ENCODE measurements around the gene TOP2A. TPM values are rescaled to one million over a fixed set of nuclear protein-coding genes. Genes with fewer than 3 reads are reported as not detected.

Gene TOP2A, protein sequence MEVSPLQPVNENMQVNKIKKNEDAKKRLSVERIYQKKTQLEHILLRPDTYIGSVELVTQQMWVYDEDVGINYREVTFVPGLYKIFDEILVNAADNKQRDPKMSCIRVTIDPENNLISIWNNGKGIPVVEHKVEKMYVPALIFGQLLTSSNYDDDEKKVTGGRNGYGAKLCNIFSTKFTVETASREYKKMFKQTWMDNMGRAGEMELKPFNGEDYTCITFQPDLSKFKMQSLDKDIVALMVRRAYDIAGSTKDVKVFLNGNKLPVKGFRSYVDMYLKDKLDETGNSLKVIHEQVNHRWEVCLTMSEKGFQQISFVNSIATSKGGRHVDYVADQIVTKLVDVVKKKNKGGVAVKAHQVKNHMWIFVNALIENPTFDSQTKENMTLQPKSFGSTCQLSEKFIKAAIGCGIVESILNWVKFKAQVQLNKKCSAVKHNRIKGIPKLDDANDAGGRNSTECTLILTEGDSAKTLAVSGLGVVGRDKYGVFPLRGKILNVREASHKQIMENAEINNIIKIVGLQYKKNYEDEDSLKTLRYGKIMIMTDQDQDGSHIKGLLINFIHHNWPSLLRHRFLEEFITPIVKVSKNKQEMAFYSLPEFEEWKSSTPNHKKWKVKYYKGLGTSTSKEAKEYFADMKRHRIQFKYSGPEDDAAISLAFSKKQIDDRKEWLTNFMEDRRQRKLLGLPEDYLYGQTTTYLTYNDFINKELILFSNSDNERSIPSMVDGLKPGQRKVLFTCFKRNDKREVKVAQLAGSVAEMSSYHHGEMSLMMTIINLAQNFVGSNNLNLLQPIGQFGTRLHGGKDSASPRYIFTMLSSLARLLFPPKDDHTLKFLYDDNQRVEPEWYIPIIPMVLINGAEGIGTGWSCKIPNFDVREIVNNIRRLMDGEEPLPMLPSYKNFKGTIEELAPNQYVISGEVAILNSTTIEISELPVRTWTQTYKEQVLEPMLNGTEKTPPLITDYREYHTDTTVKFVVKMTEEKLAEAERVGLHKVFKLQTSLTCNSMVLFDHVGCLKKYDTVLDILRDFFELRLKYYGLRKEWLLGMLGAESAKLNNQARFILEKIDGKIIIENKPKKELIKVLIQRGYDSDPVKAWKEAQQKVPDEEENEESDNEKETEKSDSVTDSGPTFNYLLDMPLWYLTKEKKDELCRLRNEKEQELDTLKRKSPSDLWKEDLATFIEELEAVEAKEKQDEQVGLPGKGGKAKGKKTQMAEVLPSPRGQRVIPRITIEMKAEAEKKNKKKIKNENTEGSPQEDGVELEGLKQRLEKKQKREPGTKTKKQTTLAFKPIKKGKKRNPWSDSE (N-terminal part only)
- total RNA-seq, result 1 to 10 TPM; 2.0 to 6.4 (median 2.5) TPM

- peak within 1 kb of the TSS; percentile 58 to 72 (median 65) for H3K4me3 ChIP-seq
- TF ChIP-seq POLR2A (IDR thresholded peaks at IDR 0.05) (no peak), POLR2AphosphoS5 (IDR thresholded peaks at IDR 0.05) (peak in 1 of 3 donors; percentile 26)
- H3K36me3 ChIP-seq, result no peaks in the 10 kb centered on the region
- no peaks in the 10 kb centered on the region for H3K4me1 ChIP-seq
- no peaks in the 10 kb centered on the region for H3K27me3 ChIP-seq
- intact Hi-C loops (cut with DNase I; ENCODE audit: low total_unique reads), result no loop called here
- H3K27ac ChIP-seq, result peak within 1 kb of the TSS; percentile 73 to 74
- peak; percentile 97 to 100 for DNase-seq (ENCODE audit: low spot score in 2 of 2)
- H3K9me3 ChIP-seq, result no peaks in the 10 kb centered on the region
These were observed at the start of gene TOP2A for GRCh38 chr17:40417609-40418427. Gene TOP2A, minus strand, starts transcription at chr17:40417896. Its CDS starts 105 bp downstream, at chr17:40417791.

GRCh38 chr17:40467281-40467867 is 49.7 kb upstream of the TOP2A start:
- H3K4me3 ChIP-seq, result no peak overlapping the region
- intact Hi-C loops (cut with DNase I; ENCODE audit: low total_unique reads), result no loop called here
- H3K36me3 ChIP-seq, result no peaks in the 10 kb centered on the region
- no peak overlapping the region for H3K27ac ChIP-seq
- no peaks in the 10 kb centered on the region for H3K9me3 ChIP-seq
- TF ChIP-seq POLR2AphosphoS5 (IDR thresholded peaks at IDR 0.05), result no peak
- no peak for TF ChIP-seq CTCF (IDR thresholded peaks at IDR 0.05)
- no peak for TF ChIP-seq POLR2A (IDR thresholded peaks at IDR 0.05)
- no peaks in the 10 kb centered on the region for H3K4me1 ChIP-seq
- DNase-seq (ENCODE audit: low spot score in 2 of 2), result no peak
- no peaks in the 10 kb centered on the region for H3K27me3 ChIP-seq

DNA sequence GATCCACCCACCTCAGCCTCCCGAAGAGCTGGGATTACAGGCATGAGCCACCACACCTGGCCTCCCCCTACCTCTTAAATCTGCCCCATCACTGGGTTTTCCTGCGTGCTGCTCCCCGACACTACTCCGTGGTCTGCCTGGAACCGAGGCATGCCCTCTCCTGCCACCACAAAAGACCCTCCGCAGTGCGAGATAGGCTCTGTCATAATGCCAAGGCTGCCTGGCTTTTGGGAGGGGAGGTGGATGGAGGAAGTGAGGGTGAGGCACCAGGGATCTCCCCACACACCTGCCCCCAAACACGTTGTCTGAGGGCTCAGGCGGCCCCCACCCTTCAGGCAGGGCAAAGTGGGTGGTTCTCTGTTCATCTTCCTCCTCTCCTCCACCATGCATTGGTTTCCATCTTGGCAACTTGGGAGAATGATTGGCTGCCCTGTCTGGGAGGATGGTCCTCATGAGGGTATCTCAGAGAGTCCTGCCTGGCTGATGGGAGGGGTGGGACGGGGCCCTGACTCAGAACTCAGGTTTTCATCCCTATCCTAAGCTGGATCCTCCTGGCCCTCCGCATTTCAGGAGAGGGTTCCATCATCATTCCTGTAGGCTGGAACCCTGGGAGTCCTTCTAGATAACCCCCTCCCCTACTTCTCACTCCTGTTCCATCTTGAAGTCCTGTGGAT is 48.7 kb upstream of the TOP2A start:
- H3K9me3 ChIP-seq, result no peaks in the 10 kb centered on the region
- H3K36me3 ChIP-seq, result no peaks in the 10 kb centered on the region
- H3K4me3 ChIP-seq, result no peak overlapping the region
- no peak for DNase-seq (ENCODE audit: low spot score in 2 of 2)
- no peaks in the 10 kb centered on the region for H3K4me1 ChIP-seq
- intact Hi-C loops (cut with DNase I; ENCODE audit: low total_unique reads), result no loop called here
- peak in 1 of 3 donors; percentile 17 for TF ChIP-seq POLR2AphosphoS5 (IDR thresholded peaks at IDR 0.05)
- TF ChIP-seq CTCF (IDR thresholded peaks at IDR 0.05), result no peak
- no peak overlapping the region for H3K27ac ChIP-seq
- H3K27me3 ChIP-seq, result no peaks in the 10 kb centered on the region

DNA sequence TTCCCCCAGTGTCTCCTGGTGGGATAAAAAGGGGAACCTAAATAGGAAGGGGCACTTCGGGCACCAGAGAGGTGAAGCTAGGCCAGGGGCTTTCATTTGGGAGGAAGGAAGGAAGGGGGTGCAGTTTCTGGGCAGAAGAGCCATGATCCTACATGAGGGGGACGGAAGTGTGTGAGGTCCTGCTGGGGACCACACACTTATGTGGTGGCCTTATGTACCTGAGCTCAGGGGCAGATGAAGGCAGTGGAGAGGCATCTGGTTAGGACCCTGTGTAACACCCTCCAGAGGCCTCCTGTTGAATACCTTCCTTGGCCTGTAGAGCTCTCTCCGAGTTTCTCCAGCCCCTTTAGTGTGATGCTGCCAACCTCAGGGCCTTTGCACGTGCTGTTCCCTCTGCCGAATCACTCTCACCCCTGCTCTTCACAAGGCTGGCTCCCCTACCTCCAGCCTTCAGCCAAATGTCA is 46.7 kb upstream of the TOP2A start:
- peak overlapping the region; percentile 7 to 71 for H3K27ac ChIP-seq
- no peaks in the 10 kb centered on the region for H3K9me3 ChIP-seq
- no peaks in the 10 kb centered on the region for H3K27me3 ChIP-seq
- H3K4me1 ChIP-seq, result peaks cover 0 to 3% of the 10 kb centered on the region in 2 donors
- intact Hi-C loops (cut with DNase I; ENCODE audit: low total_unique reads), result no loop called here
- TF ChIP-seq CTCF (IDR thresholded peaks at IDR 0.05), result no peak
- no peak for TF ChIP-seq POLR2A (IDR thresholded peaks at IDR 0.05)
- peak in 2 of 3 donors; percentile 4 to 14 for TF ChIP-seq POLR2AphosphoS5 (IDR thresholded peaks at IDR 0.05)
- no peak for DNase-seq (ENCODE audit: low spot score in 2 of 2)
- no peak overlapping the region for H3K4me3 ChIP-seq
- H3K36me3 ChIP-seq, result no peaks in the 10 kb centered on the region
